GM19025 (cell line): Measurements from ENCODE around the gene PICALM.

Experiments
- ATAC-seq: cut with Tn5 transposase; IDR thresholded peaks from one replicate; pipeline ENCODE4 v1.9.1; 2021; ENCODE audit warnings: mild to moderate bottlenecking, low read depth, moderate library complexity; ENCODE audit not compliant: unreplicated experiment

The PICALM gene

GRCh38 chr11:86052693-86053641 is 15.9 kb downstream of the PICALM start:
- no peak for ATAC-seq

- ATAC-seq, result no peak
These were observed 18.6 kb downstream of the PICALM start for GRCh38 chr11:86050196-86050709.

- ATAC-seq, result no peak
These were observed 21.5 kb downstream of the PICALM start for GRCh38 chr11:86047275-86047991.

GRCh38 chr11:86046116-86046515 is 22.8 kb downstream of the PICALM start:
- no peak for ATAC-seq

GRCh38 chr11:86043765-86044503 is 24.9 kb downstream of the PICALM start:
- ATAC-seq, result no peak

- no peak for ATAC-seq
These were observed 26.9 kb downstream of the PICALM start for GRCh38 chr11:86041975-86042378.

- ATAC-seq, result no peak
These were observed 27.7 kb downstream of the PICALM start for GRCh38 chr11:86040919-86041850.

GRCh38 chr11:86039094-86039493 is 29.8 kb downstream of the PICALM start:
- no peak for ATAC-seq

- ATAC-seq, result no peak
These were observed 31.1 kb downstream of the PICALM start for GRCh38 chr11:86037743-86038142.

- no peak for ATAC-seq
These were observed 33.0 kb downstream of the PICALM start for GRCh38 chr11:86035920-86036319.

GRCh38 chr11:86035164-86035563 is 33.7 kb downstream of the PICALM start:
- no peak for ATAC-seq

- ATAC-seq, result no peak
These were observed 34.2 kb downstream of the PICALM start for GRCh38 chr11:86034710-86035109.

- ATAC-seq, result peak; percentile 46
These were observed 47.5 kb downstream of the PICALM start for GRCh38 chr11:86021377-86021776.

- ATAC-seq, result no peak
These were observed 50.6 kb downstream of the PICALM start for GRCh38 chr11:86018249-86018648.

GRCh38 chr11:86016451-86016850 is 52.4 kb downstream of the PICALM start:
- no peak for ATAC-seq

GRCh38 chr11:86015699-86016098 is 53.2 kb downstream of the PICALM start:
- no peak for ATAC-seq

GRCh38 chr11:86014221-86014620 is 54.7 kb downstream of the PICALM start:
- no peak for ATAC-seq

- ATAC-seq, result no peak
These were observed 55.2 kb downstream of the PICALM start for GRCh38 chr11:86013713-86014112.

- no peak for ATAC-seq
These were observed 57.7 kb downstream of the PICALM start for GRCh38 chr11:86011175-86011574.

- no peak for ATAC-seq
These were observed 65.2 kb downstream of the PICALM start for GRCh38 chr11:86003654-86004053.
